Hematopoietic multipotent progenitor cell treated with erythropoietin and hydrocortisone succinate and interleukin-3 and kit ligand, for 4 days (in vitro differentiated cells): ENCODE measurements around the gene NHS.

ENCODE experiments used
- DNase-seq: peaks from one replicate; pipeline ENCODE4 v3.0.0-alpha.2; 2015

NHS gene

GRCh38 chrX:17740137-17741122, 365.4 kb downstream of the NHS start:
- no peak for DNase-seq

DNA sequence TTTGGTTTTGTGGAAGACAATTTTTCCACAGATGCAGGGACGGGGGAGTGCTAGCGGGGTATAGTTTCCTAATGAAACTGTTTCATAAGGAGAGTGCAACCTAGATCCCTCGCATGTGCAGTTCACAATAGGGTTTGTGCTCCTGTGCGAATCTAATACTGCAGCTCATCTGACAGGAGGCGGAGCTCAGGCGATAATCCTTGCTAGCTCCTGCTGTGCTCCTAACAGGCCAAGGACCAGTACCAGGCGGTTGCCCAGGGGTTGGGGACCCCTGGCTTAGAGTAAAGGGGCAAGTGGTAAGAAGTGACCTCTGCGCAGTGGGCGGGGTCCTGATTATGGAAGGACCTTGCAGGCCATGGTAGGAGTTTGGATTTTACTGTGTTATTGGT, 366.1 kb downstream of the NHS start:
- no peak for DNase-seq

DNA sequence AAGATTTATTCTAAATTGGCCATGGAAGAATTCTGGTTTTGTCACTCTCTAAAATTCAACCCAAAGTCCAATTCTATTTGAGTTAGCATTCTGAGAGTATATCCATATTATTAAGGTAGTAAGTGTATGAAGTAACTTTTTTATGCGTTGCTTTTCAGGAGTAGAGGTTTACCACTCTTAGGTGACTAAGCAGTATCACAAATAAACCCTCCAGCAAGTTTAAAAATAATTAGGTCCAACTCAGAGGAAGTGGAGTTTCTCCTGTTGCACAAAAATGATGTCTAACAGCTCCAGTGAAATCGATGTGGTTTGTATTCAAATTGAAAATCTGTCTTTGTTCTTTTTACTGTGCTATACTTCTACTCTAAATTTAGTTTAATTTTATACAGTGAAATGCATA, 368.9 kb downstream of the NHS start:
- no peak for DNase-seq

DNA sequence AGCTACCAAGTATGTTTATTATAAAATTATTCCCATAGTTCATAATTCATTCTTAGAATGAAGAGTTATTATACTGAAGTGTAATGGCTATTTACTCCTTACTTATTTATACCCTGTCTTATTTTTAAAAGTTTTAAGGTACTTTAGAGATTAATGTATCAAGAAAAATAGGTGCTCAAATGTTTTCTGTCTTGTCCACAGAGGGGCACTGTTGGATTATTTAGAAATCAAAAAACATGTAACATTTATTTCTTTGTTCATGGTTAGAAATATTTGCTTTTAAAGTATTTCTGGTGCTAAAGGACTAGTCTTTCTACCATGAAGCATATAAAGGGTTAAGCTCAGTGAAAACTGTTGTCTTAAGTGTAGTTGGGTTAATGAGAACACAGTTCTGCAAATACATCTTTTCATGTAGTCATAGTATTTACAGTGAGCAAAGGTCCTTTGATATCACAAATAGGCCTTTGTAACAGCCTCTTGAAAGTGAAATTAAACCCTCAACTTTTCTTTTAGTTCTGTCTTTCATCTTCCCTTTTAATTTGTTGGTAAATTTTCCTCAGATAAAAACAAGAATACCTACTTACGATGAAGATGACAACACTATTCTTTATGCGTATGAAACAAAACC, 370.0 kb downstream of the NHS start:
- peak; percentile 28 for DNase-seq

- DNase-seq = no peak
Observed at GRCh38 chrX:17747692-17748091, 372.7 kb downstream of the NHS start.

DNA sequence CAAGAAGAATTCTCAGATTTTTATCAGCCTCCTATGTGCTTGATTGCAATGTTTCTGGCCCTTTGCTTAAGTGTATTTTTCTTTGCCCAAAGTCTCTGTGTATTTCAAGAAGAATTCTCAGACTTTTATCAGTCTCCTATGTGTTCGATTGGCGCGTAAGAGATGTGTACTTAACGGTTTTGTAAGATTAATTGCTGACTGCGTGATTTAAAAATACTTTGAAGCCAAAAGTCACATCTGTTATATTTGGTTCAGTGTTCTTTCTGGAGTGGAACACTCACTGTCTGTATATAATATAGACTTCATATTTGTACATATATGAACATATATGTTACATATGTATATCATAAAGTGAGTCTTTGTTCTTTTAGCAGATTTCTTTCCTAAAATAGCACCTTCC, 373.7 kb downstream of the NHS start:
- no peak for DNase-seq

GRCh38 chrX:17750436-17750835, 375.4 kb downstream of the NHS start:
- DNase-seq = no peak

- no peak for DNase-seq
Observed at GRCh38 chrX:17758382-17758781, 383.4 kb downstream of the NHS start.

DNA sequence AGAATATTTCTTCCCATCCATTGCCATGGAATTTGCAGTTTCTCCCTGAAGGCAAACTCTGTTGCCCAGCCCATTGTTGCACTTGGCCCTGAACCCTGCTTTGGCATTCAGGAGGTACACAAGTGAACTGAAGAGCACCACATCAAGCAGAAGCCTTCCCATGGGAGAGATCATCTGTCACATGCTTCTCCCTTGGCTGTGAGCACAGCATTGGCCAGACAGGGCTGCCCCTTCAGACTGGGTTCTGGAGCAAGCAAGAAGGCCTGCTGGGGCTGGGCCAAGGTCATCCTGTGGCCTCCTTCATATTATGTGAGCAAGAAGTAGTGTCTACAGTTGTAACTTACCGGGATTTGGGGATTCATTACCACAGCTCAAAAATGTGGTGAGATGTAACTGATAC, 385.0 kb downstream of the NHS start:
- no peak for DNase-seq

DNA sequence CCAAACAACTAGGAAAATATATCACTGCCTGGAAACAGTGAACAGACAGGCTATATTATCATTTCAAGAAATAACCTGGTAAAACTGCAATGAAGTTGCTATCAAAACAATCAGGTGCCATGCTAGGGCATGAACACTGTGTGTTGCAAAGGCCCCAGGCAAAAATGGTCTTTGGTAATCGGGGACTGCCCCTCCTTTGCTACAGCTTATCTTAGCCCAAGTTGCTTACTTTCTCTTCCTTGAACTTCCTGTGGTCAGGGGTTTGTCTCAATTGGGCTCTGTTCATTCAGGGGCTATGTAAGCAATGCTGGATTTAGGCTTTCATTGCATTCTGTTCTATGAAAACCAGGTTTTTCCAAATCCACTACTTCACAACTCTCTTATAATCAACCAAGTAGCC, 392.7 kb downstream of the NHS start:
- DNase-seq = peak; percentile 70

GRCh38 chrX:17768997-17769396, 394.0 kb downstream of the NHS start:
- DNase-seq = no peak

DNA sequence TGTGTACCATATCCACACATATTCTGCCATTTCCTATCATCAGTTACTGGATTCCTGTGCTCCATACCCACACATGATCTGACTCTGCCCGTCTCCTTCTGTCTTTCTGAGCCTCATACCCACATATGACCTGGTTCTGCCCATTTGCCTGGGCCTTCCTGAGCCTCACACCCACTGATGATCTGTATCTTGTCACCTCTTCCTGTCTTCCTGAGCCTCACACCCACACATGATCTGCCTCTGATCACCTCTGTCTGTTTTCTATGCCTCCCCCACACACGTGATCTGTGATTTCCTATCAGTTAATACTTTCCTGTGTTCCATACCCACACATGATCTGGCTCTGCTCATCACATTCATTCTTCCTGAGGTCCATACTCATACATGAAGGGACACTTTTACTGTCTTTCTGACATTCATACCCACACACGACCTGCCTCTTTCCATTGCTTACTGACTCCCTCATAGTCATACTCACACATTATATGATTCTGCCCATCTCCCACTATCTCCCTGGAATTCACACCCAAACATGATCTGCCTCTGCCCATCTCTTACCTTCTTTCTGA, 394.8 kb downstream of the NHS start:
- no peak for DNase-seq

DNA sequence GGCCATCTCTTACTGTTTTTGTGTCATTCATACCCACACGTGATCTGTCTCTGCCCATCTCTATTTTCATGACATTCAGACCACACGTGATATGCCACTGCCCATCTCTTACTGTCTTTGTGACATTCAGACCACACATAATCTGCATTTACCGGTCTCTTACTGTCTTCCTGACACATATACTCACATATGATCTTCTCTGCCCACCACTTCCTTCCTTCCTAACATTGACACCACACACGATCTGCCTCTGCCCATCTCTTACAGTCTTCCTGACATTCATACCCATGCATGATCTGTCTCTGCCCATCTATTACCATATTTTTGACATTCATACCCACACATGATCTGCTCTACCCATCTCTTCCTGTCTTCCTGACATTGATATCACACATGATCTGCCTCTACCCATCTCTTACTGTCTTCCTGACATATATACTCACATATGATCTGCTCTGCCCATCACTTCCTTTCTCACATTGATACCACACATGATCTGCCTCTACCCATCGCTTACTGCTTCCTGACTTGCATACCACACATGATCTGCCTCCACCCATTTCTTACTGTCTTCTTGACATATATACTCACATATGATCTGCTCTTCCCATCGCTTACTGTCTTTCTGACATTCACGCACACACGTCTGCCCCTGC, 398.3 kb downstream of the NHS start:
- no peak for DNase-seq

DNA sequence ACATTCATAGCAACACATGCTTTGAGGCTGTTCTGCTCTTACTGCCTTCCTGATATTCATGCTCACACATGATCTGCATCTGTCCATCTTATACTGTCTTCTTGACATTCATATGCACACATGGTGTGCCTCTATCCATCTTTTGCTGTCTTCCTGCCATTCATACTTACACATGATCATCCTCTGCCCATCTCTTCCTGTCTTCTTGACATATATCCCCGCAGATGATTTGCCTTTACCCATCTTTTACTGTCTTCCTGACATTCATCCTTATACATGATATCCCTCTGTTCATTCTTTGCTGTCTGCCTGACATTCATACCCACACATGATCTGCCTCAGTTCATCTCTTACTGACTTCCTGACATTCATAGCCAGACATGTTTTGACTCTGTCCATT, 399.1 kb downstream of the NHS start:
- DNase-seq = no peak

DNA sequence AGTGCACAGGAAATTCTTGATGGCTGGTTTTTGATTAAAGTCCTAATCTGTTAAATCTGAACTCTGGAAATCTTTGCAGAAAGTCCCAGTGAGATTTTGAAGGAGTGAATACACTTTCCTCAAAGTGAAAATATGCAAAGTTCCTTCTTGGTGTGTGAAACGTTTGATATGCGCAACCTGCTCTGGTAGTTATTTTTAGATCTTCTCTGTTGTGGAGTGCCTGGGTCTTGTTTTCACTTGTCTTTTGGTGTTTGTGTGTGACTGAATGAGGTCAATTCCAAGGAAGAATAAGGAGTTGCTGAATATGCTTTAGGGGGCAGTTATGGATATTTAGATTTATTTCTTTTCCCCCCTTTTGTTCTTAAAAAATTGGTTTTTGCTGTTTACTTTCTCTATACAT, 404.0 kb downstream of the NHS start:
- DNase-seq = no peak

DNA sequence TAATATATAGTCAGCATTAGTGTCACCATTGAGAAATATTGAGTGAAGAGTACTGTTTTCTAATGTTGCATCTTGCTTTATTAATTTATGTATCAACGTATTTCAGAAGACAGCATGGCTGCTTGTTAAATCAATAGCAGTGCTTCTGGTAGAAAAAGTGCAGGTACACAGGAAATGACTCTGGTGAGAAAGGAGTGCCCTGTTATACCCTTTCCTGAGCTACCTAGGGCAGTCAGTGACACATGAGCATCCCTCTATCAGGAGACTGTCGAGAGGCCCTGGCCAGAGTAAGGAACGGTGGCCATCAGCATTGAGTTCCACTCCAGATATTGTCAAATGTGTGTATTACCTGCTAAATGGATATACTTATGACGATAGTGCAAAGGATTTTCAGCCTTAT, 404.4 kb downstream of the NHS start:
- no peak for DNase-seq
